ENCODE results near the gene QRICH1.

The QRICH1 gene

DNA sequence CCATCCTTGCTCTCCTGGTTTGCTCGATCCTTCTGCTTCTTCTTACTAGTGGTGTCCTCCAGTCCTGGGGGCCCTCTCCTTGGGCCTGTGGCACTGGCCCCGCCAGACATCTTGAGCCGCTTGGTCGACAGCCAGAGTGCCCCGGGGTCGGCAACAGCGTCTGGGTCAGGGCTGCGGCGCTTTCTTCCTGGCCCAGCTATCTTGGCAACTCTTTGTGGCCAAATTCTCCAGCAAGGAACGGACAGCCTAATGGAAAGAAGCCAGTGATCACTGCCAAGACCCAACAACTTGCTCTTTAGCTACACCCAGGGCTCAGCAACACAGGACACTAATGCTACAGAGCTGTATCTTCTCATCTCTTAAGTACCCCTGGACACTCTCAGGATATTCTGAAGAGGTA, 25.2 kb upstream of the QRICH1 start:
- DNase-seq (ENCODE audit: low spot score) = no peak

DNA sequence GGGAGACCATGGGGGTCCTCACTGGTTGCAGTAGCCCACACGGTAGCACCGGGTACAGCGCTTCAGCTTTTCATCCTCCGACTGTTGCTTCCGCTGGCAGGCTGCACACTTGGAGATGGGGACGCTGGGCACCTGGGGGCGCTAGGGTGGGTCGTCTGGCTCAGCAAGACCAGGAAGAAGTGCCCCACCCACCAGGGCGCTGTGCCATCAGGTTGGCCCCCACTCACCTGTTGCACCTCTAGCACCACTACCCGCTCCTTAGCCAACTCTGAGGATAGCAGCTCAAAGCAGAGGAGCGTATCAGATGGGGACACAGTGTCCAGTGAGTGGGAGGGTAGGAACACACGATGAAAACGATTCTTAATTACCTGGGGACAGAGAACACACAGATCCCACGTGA, 18.4 kb upstream of the QRICH1 start:
- DNase-seq (ENCODE audit: low spot score) = no peak

- DNase-seq (ENCODE audit: low spot score) = no peak
Observed at GRCh38 chr3:49111347-49111746, 17.5 kb upstream of the QRICH1 start.

DNA sequence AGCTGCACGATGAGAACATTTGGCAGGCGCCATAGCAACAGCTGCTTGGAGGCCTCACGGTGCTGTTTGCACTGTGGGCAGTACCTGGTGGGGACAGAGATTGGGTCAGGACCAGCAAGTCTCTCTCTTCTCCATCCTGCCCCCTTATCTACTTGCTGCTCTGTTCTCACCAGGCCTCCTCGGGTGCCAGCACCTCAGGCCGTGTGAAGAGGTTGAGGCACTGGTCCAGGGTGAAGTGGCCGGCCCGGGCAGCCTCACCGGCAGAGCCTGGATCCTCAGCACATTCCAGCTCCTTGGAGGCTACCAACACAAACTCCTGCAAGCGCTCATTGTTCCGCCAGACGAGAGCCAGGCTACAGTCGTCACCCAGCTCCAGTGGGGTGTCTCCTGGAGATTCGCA, 16.9 kb upstream of the QRICH1 start:
- DNase-seq (ENCODE audit: low spot score) = no peak

GRCh38 chr3:49108346-49108745, 14.5 kb upstream of the QRICH1 start:
- no peak for DNase-seq (ENCODE audit: low spot score)

- DNase-seq (ENCODE audit: low spot score) = peak; percentile 96
Observed at GRCh38 chr3:49104427-49105291, 10.8 kb upstream of the QRICH1 start, which contains the start of gene QARS1. Gene QARS1, minus strand, starts transcription at chr3:49104757. Its CDS starts 24 bp downstream, at chr3:49104733.

- no peak for DNase-seq (ENCODE audit: low spot score)
Observed at GRCh38 chr3:49104052-49104426, 10.2 kb upstream of the QRICH1 start.

DNA sequence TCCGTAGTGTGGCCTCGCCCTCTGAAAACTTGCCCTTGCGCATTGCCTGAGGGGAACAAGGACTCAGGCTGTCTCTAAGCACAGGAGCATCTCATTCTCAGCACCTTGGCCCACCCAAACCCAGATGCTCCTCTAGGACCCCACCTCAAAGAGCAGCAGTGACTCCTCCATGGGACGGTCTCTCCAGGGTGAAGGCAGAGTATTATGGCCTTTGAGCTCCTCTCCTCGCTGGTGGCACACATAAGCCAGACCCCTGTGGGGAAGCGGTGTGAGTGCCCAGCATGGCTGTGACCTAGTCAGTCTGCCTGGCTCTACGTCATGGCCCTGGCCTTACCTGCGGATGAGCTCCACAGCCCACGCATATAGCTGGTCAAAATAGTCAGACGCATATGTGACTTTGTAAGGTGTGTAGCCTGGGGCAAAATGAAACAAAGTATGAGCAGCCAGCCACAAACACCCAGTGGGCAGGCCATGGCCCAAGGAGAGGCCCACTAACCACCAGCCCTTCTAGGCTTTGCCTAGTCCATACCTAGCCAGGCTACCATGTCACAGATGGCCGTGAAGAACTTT, 6.3 kb upstream of the QRICH1 start:
- DNase-seq (ENCODE audit: low spot score) = no peak

GRCh38 chr3:49098910-49099630, 5.2 kb upstream of the QRICH1 start:
- DNase-seq (ENCODE audit: low spot score) = no peak

- DNase-seq (ENCODE audit: low spot score) = no peak
Observed at GRCh38 chr3:49098429-49098828, 4.6 kb upstream of the QRICH1 start.

GRCh38 chr3:49092938-49093852, 676 bp downstream of the QRICH1 start:
- DNase-seq (ENCODE audit: low spot score) = peak; percentile 90

DNA sequence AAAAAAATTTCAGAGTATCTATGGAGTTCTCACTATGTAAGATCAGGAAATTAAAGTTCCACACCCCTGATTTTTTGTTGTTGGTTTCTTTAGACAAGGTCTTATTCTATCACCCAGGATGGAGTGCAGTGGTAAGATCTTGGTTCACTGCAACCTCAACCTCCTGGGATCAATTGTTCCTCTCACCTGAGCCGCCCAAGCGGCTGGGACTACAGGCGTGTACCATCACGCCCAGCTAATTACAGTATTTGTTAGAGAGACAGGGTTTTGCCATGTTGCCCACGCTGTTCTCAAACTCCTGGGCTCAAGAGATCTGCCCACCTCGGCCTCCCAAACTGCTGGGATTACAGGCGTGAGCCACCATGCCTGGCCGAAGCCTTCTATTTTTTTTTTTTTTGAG, 12.4 kb downstream of the QRICH1 start:
- no peak for DNase-seq (ENCODE audit: low spot score)

DNA sequence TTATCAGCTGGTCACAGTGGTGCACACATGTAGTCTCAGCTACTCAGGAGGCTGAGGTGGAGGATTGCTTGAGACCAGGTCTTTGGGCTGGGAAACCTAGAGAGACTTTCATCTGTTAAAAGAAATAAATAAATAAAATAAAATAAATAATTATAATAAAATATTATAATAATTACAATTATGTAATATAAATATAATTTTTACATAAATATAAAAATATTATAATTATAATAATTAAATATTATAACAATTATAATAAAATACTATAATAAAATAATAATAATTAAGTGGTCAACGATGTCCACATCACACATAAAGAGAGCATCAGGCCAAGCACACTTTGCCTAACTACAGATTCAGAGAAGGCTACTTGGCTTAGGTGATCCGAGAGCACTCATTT, 14.6 kb downstream of the QRICH1 start:
- no peak for DNase-seq (ENCODE audit: low spot score)

GRCh38 chr3:49076646-49077045, 17.2 kb downstream of the QRICH1 start:
- DNase-seq (ENCODE audit: low spot score) = no peak

DNA sequence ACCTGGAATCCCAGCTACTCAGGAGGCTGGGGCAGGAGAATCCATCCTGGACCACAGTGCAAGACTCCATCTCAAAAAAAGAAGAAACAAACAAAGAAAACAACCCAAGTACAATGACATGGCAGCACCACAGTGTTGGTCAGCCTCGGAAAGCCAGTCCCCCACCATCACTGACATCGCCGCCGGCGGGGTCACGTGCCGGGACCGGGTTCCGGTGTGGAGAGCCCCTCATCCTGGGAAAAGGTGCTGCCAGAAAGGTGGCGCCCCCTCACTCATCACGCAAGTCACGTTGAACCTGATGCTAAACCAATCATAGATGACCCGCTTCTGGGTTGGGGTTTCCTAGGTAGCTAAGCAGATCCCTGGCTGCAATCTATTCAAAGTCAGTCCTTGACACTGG, 17.8 kb downstream of the QRICH1 start:
- no peak for DNase-seq (ENCODE audit: low spot score)

DNA sequence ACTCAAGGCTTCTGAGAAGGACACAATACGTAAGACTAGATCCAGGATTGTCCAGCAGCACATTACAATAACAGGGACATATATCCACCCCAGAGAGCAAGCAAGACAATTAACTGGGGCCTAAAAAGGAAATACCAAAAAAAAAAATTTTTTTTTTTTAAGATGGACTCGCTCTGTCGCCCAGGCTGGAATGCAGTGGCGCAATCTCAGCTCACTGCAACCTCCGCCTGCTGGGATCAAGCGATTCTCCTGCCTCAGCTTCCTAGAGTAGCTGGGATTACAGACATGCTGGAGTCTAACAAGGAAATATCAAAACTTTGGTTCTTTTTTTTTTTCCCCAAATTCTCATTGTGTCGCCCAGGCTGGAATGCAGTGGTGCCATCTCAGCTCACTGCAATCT, 35.9 kb downstream of the QRICH1 start:
- DNase-seq (ENCODE audit: low spot score) = no peak

DNA sequence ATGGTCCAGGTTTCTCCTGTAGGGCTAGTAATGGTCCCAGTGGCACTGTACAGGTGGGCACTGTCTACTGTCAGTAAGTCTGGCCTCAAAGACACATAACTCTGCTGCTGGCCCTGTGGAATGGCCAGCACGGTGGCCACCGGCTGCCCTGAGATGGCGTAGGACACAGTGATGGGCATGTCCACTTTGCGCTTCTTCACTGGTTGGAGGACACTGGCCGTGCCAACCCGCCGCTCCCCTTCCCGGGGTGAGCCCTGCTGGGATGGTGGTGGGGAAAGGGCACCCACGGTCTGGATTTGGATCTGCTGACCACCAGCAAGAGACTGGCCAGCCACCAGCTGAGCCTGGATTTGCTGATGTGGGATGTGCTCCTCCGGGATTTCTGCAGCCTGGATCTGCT, 36.6 kb downstream of the QRICH1 start:
- no peak for DNase-seq (ENCODE audit: low spot score)

GRCh38 chr3:49054344-49054862, 39.5 kb downstream of the QRICH1 start:
- no peak for DNase-seq (ENCODE audit: low spot score)

GRCh38 chr3:49053543-49053942, 40.3 kb downstream of the QRICH1 start:
- DNase-seq (ENCODE audit: low spot score) = no peak

GRCh38 chr3:49035281-49035680, 58.6 kb downstream of the QRICH1 start:
- DNase-seq (ENCODE audit: low spot score) = no peak

DNA sequence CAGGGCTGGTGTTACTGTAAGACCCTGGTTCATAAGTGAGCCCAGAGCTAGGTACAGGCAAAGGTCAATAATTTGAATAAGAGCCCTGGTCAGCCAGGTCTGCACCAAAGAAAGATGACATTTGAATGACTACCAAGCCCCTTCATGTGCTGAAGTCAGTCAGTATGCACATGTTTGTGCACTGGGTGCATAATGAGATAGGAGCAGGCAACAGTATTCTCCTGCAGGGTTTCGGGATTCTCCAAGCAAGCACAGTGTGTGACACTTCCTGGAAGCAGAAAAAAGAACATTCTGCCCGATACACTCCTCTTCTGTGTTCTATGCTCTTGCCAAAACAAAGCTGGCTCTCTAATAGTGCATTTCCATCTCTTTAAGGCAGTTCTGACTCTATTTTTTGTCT, 59.2 kb downstream of the QRICH1 start:
- DNase-seq (ENCODE audit: low spot score) = no peak

All from ecto neural progenitor cell (in vitro differentiated cells).